CD4-positive, CD25-positive, alpha-beta regulatory T cell (primary cell): ENCODE data around the gene PPP1R3G. TPM values are rescaled to one million over a fixed set of nuclear protein-coding genes. Genes with fewer than 3 reads are reported as not detected.

Experiments used
- polyA plus RNA-seq, 4 donors: library from polyadenylated mRNA; unstranded; fragments of 300-500 nt; fragmentation: Illumina TruSeq; gene quantifications; one replicate each; pipeline ENCODE4 v1.2.3, GENCODE V29; 2021
- total RNA-seq: library from RNA; stranded (reverse); gene quantifications from one replicate; pipeline ENCODE4 v1.2.3, GENCODE V29; 2022

PPP1R3G gene
- total and polyA plus RNA-seq, 5 donors from 2014 or later = 0.10 TPM; not detected in 4

Other genes with a start within 250 kb of the PPP1R3G start
- gene RPP40, start 81.3 kb upstream of the PPP1R3G start, total RNA-seq = 1.6 TPM
- gene RPP40, start 81.3 kb upstream of the PPP1R3G start, polyA plus RNA-seq = 10 to 100 TPM; 12.9 to 20.2 (median 17.2) TPM
- 14.9 TPM for gene LYRM4, start 175.6 kb downstream of the PPP1R3G start, total RNA-seq
- gene LYRM4, start 175.6 kb downstream of the PPP1R3G start, polyA plus RNA-seq = 10 to 100 TPM; 26.9 to 38.8 (median 29.7) TPM
- gene FARS2, start 176.2 kb downstream of the PPP1R3G start, total RNA-seq = 26.9 TPM
- gene FARS2, start 176.2 kb downstream of the PPP1R3G start, polyA plus RNA-seq = 10 to 100 TPM; 29.7 to 39.7 (median 35.4) TPM